ENCODE data around the gene UGT1A9.

The UGT1A9 gene

DNA sequence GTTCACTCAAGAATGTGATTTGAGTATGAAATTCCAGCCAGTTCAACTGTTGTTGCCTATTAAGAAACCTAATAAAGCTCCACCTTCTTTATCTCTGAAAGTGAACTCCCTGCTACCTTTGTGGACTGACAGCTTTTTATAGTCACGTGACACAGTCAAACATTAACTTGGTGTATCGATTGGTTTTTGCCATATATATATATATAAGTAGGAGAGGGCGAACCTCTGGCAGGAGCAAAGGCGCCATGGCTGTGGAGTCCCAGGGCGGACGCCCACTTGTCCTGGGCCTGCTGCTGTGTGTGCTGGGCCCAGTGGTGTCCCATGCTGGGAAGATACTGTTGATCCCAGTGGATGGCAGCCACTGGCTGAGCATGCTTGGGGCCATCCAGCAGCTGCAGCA, 88.3 kb downstream of the UGT1A9 start, which contains the start of gene UGT1A1:
Gene UGT1A1, plus strand, starts transcription at position 228 of the 400 bp plus-strand sequence. Its CDS starts 18 bp downstream, at position 246.
- DNase-seq: no peak

DNA sequence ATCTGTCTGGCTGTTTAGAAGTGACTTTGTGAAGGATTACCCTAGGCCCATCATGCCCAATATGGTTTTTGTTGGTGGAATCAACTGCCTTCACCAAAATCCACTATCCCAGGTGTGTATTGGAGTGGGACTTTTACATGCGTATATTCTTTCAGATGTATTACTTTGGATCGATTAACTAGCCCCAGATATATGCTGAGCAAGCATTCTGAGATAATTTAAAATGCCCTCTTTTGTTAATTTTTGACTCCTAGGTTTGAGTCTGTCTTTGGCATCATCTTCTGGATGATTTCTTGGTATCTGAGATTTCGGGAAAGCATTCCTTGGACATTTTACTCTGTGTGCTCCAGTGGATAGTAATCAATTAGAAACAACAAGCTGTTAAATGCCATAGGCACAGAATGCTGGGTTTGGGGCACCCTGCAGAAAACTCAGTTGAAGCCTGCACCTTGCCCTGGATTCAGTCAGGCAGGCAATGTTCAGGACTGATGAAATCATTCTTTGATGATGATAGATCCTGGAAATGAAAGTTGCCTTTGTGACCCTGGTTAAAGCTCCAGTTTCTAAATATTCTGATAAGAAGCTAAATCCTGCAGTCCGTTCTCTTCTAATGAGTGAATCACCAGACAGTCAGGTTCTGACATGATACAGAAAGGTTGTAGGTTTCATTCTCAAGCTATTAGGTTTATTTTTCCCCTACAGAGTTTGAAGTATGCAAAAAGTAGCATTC, 89.5 kb downstream of the UGT1A9 start:
- no peak for DNase-seq

DNA sequence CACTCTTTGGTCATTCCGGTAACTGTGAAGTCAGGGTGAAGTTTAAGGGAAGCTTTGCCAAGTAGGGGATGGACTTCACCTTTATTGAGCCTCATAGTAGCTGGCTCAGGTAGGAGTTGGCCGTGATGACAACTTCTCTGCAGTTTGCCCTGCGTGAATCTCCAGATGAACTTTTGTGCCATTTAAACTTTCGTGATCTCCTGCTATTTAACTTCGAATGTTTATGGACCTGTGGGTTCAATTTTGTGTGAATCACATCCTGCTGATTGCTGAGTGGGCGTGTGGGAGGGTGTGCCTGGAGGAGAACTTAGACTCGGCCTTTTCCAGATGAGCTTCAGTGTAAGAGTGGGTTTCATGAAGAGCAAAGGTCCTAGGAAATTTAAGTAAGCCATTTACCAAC, 92.6 kb downstream of the UGT1A9 start:
- no peak for DNase-seq

DNA sequence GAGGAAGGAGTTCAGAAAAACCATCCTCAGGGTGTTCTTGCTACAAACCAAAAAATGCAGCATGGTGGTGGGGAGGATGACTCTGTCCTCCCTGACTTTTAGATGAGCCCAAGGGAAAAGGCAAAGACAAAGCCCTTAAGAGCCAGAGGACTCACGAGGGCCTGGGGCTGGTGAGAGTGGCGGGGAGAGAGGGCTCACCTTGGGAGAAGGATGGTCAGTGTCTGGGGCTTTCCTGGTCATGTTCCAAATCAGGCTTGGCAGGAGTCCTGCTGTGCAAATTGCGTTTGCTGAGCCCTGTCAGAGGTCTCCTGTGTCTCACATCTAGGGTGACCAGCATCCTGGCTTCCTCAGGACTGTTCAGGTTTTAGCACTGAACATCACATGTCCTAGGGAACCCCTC, 93.1 kb downstream of the UGT1A9 start:
- DNase-seq: no peak

DNA sequence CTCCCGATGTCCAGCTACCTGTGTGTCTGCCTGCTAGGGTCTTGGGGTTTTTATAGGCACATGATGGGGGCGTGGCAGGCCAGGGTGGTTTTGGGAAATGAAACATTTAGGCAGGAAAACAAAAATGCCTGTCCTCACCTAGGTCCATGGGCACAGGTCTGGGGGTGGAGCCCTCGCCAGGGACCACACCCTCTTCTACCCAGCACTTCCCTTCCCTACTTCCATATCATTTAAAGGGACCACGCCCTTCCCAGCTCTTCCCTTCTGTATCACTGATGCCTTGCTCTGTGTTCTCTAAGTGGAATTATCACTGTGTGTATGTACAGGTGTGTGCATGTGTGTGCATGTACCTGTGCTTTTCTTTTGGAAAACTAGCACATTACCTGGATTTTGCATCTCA, 94.7 kb downstream of the UGT1A9 start:
- DNase-seq: no peak

DNA sequence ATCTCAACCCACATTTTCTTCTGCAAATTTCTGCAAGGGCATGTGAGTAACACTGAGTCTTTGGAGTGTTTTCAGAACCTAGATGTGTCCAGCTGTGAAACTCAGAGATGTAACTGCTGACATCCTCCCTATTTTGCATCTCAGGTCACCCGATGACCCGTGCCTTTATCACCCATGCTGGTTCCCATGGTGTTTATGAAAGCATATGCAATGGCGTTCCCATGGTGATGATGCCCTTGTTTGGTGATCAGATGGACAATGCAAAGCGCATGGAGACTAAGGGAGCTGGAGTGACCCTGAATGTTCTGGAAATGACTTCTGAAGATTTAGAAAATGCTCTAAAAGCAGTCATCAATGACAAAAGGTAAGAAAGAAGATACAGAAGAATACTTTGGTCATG, 96.4 kb downstream of the UGT1A9 start:
- no peak for DNase-seq

DNA sequence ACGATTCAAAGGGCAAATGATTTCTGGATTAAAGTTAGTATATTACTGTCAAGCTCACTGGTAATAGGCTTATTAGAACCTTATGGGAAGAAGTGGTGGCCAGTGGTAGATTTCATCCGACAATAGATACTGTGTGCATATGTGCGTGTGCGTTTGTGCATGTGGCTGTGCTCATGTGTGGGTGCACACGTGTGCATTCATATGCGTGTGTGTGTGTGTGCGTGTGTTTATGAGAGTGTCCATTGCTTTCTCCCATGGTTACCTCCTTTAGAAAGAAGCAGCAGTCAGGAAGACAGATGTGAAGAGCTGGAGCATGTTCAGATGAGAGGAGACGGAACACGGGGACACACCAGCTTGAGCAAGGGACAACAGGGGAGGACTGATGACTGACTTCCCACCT, 97.6 kb downstream of the UGT1A9 start:
- DNase-seq: no peak

DNA sequence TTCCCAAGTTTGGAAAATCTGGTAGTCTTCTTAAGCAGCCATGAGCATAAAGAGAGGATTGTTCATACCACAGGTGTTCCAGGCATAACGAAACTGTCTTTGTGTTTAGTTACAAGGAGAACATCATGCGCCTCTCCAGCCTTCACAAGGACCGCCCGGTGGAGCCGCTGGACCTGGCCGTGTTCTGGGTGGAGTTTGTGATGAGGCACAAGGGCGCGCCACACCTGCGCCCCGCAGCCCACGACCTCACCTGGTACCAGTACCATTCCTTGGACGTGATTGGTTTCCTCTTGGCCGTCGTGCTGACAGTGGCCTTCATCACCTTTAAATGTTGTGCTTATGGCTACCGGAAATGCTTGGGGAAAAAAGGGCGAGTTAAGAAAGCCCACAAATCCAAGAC, 100.5 kb downstream of the UGT1A9 start:
- DNase-seq: no peak

DNA sequence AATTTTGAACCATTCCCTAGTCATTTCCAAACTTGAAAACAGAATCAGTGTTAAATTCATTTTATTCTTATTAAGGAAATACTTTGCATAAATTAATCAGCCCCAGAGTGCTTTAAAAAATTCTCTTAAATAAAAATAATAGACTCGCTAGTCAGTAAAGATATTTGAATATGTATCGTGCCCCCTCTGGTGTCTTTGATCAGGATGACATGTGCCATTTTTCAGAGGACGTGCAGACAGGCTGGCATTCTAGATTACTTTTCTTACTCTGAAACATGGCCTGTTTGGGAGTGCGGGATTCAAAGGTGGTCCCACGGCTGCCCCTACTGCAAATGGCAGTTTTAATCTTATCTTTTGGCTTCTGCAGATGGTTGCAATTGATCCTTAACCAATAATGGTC, 100.9 kb downstream of the UGT1A9 start:
- no peak for DNase-seq

DNA sequence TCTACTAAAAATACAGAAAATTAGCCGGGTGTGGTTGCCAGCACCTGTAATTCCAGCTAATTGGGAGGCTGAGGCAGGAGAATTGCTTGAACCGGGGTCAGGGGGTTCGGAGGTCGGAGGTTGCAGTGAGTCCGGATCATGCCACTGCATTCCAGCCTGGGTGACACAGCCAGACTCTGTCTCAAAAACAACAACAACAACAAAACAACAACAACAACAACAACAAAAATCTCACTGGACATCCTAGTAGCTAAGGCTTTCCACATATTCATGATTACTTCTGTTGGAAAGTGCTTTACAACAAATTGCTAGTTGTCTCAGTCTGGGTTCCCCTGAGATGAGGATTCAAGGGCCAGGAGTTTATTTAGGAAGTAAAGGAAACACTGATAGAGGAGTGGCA, 102.2 kb downstream of the UGT1A9 start:
- DNase-seq: no peak

DNA sequence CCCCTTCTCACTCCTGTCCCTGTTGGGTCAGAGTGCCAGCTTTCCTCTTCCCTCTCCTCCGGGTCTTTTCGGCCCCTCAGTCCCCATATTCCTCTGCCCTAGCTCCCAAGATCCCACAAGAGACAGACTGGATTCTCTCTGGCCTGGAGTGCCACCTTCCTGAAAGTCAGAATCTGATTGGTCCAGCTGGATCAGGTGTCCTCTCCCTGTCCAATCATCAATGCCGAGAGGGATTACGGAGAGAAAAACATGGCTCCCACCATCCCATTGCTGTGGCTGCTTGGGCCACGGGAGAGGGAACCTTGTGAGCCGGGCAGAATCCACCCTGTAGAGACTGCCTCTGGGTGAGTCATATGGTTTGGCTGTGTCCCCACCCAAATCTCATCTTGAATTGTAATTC, 103.7 kb downstream of the UGT1A9 start:
- no peak for DNase-seq

DNA sequence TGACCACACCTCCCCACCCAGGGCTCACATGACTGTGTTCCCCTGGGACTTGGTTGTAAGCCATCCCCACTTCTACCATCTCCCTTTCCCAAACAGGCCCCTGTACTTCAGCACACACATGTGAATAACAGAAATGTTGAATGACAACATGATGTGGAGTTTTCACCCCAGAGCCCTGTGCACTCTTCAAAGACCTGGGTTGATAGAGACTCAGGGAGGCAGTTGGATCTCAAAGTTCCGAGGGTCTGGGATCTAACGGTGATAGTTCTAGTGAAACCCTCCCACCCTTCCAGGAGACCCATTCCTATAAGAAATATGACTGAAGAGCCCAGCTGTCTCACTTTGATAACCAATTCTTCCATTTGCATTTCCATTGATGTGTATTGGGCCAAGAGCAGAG, 106.3 kb downstream of the UGT1A9 start, which contains the start of gene MROH2A:
Gene MROH2A, plus strand, starts transcription at position 301 of the 400 bp plus-strand sequence. CDS start 1,029 bp downstream, outside the sequence.
- DNase-seq: no peak

DNA sequence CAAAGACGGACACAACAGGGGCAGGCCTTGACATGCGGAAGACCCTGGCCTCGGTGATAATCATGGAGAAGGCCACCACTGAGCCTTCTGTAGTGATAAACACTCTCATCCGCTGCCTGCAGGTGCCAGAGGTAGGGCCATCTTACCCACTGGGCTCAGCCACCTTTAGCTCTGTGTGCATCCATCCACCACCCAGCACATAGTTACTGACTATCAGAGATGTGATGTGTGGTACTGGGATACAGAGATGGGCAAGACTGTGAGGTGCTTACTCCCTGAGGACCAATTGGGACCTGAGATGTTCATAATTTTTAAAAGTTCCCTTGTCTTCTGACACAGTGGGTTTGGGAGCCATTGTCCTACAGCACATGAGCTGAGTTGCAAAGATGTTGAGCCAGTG, 108.0 kb downstream of the UGT1A9 start:
- no peak for DNase-seq

DNA sequence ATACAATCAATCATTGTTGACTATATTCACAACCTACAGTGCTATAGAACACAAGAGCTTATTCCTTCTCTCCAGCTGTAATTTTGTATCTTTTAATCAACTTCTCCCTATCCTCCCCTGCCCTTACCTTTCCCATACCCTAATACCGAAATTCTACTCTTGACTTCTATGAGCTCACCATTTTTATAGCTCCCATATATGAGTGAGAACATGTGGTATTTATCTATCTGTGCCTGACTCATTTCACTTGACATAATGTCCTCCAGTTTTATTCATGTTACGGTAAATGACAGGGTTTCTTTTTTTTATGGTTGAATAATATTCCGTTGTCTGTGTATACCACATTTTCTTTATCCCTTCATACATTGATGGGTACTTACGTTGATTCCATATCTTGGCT, 109.1 kb downstream of the UGT1A9 start:
- no peak for DNase-seq

DNA sequence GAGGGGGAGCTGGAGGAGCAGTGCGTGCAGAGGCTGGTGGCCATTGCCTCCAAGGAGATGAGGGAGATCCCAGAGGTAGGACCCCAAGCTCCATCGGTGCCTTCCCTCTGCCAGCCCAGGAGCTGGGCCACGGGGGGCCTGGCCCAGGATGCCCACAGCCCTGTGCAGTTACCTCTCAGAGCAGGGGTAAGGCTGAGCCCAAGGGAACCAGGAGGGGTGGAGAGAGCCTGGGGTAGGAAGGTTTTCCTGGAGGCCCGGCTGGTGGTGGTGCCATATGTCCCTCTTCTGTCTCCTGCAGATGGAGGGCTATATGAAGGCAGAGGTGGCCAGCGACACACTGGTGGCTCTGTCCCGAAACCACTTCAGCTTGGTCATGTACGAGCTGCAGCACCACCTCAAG, 117.9 kb downstream of the UGT1A9 start:
- DNase-seq: no peak

DNA sequence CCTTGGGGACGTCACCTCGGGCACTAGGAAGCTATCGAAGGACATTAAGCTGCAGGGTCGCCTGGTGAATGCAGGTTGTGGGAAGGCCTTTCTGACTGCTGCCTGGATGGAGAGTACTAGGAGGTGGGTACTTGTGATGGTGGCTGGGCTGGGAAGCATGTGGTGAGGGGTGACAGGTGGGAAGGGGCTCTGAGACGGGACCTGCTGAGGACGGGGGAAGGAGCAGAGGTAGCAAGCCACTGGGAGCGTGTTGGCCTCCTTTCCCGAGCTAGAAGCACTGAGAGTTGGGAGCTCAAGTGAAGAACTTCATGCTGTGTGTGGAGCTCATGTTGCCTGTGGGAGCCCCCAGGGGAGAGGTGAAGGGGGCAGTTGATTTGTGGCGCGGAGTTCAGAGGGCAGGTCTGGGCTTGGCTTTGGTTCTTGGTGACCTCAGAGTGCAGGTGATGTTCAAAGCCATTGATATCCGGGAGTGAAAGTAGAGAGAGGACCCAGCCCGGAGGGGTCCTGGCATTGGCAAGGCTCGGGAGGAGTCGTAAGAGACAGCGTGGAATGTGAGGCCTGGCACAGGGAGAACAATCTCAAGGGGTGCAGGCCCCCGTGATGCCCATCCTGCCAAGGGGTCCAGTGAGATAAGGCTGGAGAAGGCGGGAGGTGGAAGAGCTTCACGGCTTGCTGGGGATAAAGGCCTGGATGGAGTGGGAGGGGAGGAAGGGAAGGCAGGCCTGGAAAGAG, 119.6 kb downstream of the UGT1A9 start:
- DNase-seq: no peak

DNA sequence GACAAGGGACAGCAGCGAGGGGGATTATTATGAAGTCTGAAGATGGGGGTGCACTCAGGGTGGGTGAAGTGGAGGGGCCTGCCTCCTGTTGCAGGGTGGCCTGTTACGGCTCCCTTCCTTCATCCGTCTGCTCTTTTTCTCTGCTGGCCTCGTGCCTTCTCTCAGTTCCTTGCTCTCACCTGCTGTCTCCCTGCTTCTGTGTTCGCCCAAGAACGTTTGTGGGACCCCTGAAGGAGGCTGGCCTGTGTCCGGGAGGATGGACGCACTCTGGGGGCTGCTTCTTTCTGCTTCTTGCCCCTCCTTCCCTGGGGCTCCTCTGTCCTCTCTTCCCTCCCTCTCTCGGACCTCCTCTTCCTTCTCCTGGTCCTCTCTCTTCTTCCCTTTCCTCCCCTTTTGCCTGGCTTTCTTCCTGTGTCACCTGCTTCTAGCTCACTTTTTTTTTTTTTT, 120.2 kb downstream of the UGT1A9 start:
- no peak for DNase-seq

DNA sequence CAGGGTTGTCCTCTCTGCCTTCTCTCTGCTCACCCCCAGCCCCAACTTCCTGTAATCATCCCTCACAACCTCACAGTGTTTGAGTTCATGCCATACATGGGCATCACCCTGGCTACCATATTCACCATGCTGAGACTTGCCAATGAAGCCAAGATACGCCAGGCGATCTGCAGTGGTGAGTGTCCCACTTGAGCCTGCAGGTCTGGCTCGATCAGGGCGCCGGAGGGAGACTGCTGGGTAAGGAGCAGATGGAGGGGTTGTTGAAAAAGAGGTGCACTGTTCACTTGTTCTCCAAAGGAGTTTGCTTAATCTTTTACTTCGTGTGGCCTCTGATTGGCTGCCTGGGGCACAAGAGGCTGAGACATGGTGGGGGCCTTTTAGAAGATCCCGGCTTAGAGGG, 121.0 kb downstream of the UGT1A9 start:
- no peak for DNase-seq

DNA sequence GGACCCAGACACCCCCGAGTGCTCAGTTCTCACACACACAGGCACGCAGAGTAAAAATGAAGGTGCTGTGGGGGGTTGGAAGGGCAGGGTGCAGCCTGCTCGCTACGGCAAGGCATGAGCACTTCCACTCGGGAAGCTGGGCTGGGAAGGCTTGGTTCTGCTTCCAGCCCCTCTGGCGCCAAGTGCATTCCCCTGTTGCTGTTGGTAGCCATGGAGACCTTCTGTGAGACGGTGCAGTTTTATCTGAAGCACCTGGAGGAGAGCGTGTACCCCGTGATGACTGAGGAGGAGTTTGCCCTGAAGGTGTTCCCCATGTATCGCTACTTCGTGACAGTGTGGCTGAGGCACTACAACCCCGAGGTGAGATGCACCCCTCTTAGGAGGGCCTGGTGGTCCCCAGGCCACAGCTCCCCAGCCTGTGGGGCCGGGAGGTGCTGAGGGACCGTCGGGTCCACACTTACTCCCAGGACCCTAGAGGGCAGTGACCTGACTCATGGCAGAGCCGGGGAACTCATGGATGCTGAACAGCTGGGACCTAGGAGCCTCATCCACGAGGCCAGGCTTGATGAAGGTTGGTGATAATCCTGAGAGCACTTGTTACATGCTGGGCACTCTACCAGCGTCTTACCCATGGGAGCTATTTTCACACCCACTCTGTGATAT, 121.9 kb downstream of the UGT1A9 start:
- DNase-seq: no peak

DNA sequence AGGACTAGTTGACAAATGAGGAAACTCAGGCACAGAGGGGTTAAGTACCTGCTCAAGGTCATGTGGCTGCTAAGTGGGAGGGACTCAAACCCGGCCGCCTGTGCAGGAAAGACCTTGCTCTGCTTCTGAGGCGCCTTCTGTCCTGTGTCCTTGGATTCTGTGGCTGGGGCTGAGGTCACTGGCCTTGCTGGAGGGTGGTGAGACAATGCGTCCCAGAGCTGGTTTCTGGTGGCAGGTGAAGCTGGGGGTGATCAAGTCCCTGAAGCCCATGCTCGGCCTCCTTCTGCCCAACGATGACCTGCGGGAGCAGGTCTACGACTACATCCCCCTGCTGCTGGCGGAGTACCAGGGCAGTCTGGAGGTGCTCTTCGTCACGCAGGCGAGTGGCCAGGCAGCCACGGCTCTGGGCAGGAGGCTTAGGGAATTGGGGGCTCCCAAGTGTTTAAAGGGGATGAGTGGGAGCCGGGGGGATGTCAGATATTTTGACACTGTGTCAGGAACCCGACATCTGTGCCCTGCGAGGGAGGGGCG, 122.5 kb downstream of the UGT1A9 start:
- DNase-seq: no peak

DNA sequence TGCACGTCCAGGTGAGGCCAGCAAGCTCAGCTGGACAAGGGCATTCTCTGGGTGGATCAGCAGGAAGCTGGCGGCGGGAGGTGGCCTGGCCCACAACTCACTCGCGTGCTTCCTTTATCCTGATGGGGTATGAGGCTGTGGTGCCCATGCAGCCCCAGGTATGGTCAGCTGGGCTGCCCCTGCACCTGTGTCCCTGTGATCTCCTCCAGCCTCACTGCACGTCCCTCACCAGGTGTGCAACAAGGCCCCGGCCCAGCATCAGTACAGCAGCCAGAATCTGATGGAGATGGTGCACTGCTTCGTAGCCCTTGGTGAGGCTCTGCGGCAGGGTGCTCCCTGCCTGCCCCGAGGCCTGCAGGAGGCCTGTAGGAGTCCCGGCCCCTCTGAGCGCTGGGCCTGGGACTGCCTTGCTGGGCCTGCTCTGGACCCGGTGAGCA, 124.1 kb downstream of the UGT1A9 start:
- DNase-seq: no peak

DNA sequence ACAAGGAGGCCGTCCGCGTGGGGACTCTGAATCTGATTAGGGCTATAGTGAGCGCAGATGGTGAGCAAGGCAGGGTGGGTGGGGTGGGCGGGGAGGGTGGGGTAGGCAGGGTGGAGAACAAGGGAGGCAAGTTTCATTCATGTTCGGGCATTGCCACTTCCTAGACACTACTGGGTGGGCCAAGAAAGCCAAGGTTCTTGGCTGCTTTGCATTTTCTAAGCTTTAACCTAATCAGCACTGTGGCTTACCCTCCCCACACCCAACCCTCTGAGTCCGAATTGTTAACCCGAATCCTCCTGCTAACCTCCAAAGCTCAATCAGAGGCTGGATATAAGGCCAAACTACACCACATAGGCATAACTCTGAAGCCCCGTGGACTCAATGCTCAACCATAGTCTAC, 124.6 kb downstream of the UGT1A9 start:
- DNase-seq: no peak
